Fibroblast of lung (primary cell): ENCODE measurements around the gene FCRL2. TPM values are rescaled to one million over a fixed set of nuclear protein-coding genes. Genes with fewer than 3 reads are reported as not detected.

Source experiments
- DNase-seq, 2 donors: peaks; one replicate each; pipeline versions ENCODE4 v3.0.0 to v3.0.0-alpha.2; 2010; ENCODE audit warnings: low read depth in 2 of 2
- H2AFZ ChIP-seq: 2 replicates; pipeline ENCODE4 v1.5.1; 2012; ENCODE audit warnings: low read length, control low read depth, inconsistent platforms
- H3K27ac ChIP-seq: 2 replicates; pipeline ENCODE4 v1.5.1; 2011; ENCODE audit warnings: low read length, control low read depth; ENCODE audit not compliant: insufficient read depth
- H3K27me3 ChIP-seq: 2 replicates; pipeline ENCODE4 v1.5.1; 2011; ENCODE audit warnings: mild to moderate bottlenecking, low read length; ENCODE audit not compliant: control insufficient read depth, insufficient read depth
- H3K36me3 ChIP-seq: 2 replicates; pipeline ENCODE4 v1.5.1; 2011; ENCODE audit warnings: low read length; ENCODE audit not compliant: control insufficient read depth, insufficient read depth
- H3K4me1 ChIP-seq: 2 replicates; pipeline ENCODE4 v1.5.1; 2011; ENCODE audit warnings: low read length; ENCODE audit not compliant: control insufficient read depth, insufficient read depth; ENCODE audit errors: extremely low read depth
- H3K4me2 ChIP-seq: 2 replicates; pipeline ENCODE4 v1.5.1; 2011; ENCODE audit warnings: low read length, control low read depth; ENCODE audit not compliant: insufficient read depth; ENCODE audit errors: extremely low read depth
- H3K4me3 ChIP-seq, 4 experiments: fragments of 200-600 bp in 1 of 4; sonication (generic) in 1 of 4; replicated peaks in 1 of 4; 2 replicates each; pipeline ENCODE4 v1.5.1; 2011 to 2016; ENCODE audit warnings: low read length in 4 of 4, low read depth in 3 of 4, mild to moderate bottlenecking in 3 of 4, control low read depth in 2 of 4, inconsistent platforms in 1 of 4, mixed read lengths in 1 of 4; ENCODE audit not compliant: insufficient read depth in 1 of 4; ENCODE audit errors: control extremely low read depth in 1 of 4
- H3K79me2 ChIP-seq: 2 replicates; pipeline ENCODE4 v1.5.1; 2012; ENCODE audit warnings: mild to moderate bottlenecking, low read length, inconsistent platforms; ENCODE audit not compliant: control insufficient read depth, insufficient read depth
- H3K9ac ChIP-seq: 2 replicates; pipeline ENCODE4 v1.5.1; 2011; ENCODE audit warnings: mild to moderate bottlenecking, low read length, control low read depth; ENCODE audit not compliant: insufficient read depth
- H3K9me3 ChIP-seq: 2 replicates; pipeline ENCODE4 v1.5.1; 2012; ENCODE audit warnings: low read depth, low read length; ENCODE audit not compliant: control insufficient read depth, insufficient read depth
- H4K20me1 ChIP-seq: 2 replicates; pipeline ENCODE4 v1.5.1; 2011; ENCODE audit warnings: low read length; ENCODE audit not compliant: control insufficient read depth, insufficient read depth; ENCODE audit errors: extremely low read depth
- EZH2 ChIP-seq: IDR thresholded peaks from 2 replicates; pipeline ENCODE4 v1.5.1; 2012; ENCODE audit warnings: low read length, control low read depth, mild to moderate bottlenecking; ENCODE audit errors: missing control alignments
- polyA plus RNA-seq, 2 donors: library from polyadenylated mRNA; depleted of rRNA in 1 of 2; stranded (reverse) in 1 of 2; unstranded in 1 of 2; fragments of >200 nt; gene quantifications; 2 replicates each; pipeline ENCODE4 v1.2.1, GENCODE V29; 2011 to 2012; ENCODE audit warnings: missing spikeins in 1 of 2
- total RNA-seq: library from RNA; depleted of rRNA; stranded (reverse); fragments of >200 nt; gene quantifications from 2 replicates; pipeline ENCODE4 v1.2.1, GENCODE V29; 2014
- TF ChIP-seq, protein P1 (sequence below), 2 donors: IDR thresholded peaks in 1 of 2; conservative IDR thresholded peaks in 1 of 2; 1 replicate in 1 of 2; 2 replicates in 1 of 2; pipeline ENCODE4 v1.5.1; 2011 to 2012; ENCODE audit warnings: low read length in 2 of 2, control low read depth in 1 of 2, inconsistent platforms in 1 of 2, low read depth in 1 of 2, mild to moderate bottlenecking in 1 of 2

FCRL2 gene
- total and polyA plus RNA-seq, 2 donors (not counting 1 experiment from before 2014, with no cell fraction given) = not detected

DNA sequence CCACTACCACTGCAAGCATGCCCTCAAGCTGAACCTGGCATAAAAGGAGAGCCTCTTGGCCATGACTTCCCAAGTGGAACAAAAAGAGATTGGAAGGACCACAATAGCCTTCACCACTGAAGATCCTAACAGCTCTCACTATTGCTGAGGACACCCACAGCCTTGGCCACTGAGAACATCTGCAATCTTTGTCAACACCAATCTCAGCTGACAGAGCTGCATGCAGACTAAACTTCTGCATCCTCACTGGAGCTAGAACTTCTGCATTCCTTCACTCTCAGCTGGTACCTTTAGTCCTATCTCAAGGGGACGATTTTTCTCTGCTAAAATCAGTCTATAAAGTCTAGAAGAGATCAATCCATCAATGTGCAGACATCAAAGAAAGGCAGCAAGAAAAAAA lies 8.3 kb upstream of the FCRL2 start:
- Histone ChIP-seq H3K27ac (no peak overlapping the region), H3K79me2 (no peaks in the 10 kb centered on the region), H3K4me3 (no peak overlapping the region), H4K20me1 (no peaks in the 10 kb centered on the region), H3K36me3 (no peaks in the 10 kb centered on the region), H3K4me2 (no peak overlapping the region), H3K9ac (no peak overlapping the region), H3K4me1 (no peaks in the 10 kb centered on the region), H2AFZ (no peak overlapping the region), H3K9me3 (no peaks in the 10 kb centered on the region), H3K27me3 (no peaks in the 10 kb centered on the region)
- DNase-seq = no peak
- TF ChIP-seq, protein P1, sequence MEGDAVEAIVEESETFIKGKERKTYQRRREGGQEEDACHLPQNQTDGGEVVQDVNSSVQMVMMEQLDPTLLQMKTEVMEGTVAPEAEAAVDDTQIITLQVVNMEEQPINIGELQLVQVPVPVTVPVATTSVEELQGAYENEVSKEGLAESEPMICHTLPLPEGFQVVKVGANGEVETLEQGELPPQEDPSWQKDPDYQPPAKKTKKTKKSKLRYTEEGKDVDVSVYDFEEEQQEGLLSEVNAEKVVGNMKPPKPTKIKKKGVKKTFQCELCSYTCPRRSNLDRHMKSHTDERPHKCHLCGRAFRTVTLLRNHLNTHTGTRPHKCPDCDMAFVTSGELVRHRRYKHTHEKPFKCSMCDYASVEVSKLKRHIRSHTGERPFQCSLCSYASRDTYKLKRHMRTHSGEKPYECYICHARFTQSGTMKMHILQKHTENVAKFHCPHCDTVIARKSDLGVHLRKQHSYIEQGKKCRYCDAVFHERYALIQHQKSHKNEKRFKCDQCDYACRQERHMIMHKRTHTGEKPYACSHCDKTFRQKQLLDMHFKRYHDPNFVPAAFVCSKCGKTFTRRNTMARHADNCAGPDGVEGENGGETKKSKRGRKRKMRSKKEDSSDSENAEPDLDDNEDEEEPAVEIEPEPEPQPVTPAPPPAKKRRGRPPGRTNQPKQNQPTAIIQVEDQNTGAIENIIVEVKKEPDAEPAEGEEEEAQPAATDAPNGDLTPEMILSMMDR (conservative IDR thresholded peaks at IDR 0.05 in 1 of 2, IDR thresholded peaks at IDR 0.05 in 1 of 2; ENCODE audit: low read depth in 1 of 2, low read length in 2 of 2) = no peak

DNA sequence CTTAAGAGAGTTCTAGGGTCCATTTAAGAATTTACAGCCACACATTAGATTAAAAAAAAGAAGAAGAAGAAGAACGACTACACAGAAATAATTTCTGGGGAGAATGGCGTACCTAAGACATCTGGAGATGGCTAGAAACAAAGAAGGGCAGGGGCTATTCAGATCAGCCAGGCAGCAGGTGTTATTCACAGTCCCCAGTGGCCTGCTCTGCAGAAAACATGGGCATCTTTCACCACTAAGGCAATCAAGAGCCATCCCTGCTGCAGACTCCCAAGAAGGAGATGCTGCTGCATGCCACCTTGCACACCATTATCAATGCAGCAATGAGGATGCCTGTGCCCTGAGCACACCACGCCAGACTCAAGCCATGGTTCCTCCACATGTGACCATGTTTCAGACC lies 7.9 kb upstream of the FCRL2 start:
- no peak for TF ChIP-seq EZH2
- TF ChIP-seq, protein P1 (conservative IDR thresholded peaks at IDR 0.05 in 1 of 2, IDR thresholded peaks at IDR 0.05 in 1 of 2; ENCODE audit: low read depth in 1 of 2, low read length in 2 of 2) = no peak
- DNase-seq = no peak
- Histone ChIP-seq H3K4me3 (no peak overlapping the region), H3K4me1 (no peaks in the 10 kb centered on the region), H3K36me3 (no peaks in the 10 kb centered on the region), H4K20me1 (no peaks in the 10 kb centered on the region), H3K27me3 (no peaks in the 10 kb centered on the region), H2AFZ (no peak overlapping the region), H3K79me2 (no peaks in the 10 kb centered on the region), H3K4me2 (no peak overlapping the region), H3K9me3 (no peaks in the 10 kb centered on the region), H3K9ac (no peak overlapping the region), H3K27ac (no peak overlapping the region)

DNA sequence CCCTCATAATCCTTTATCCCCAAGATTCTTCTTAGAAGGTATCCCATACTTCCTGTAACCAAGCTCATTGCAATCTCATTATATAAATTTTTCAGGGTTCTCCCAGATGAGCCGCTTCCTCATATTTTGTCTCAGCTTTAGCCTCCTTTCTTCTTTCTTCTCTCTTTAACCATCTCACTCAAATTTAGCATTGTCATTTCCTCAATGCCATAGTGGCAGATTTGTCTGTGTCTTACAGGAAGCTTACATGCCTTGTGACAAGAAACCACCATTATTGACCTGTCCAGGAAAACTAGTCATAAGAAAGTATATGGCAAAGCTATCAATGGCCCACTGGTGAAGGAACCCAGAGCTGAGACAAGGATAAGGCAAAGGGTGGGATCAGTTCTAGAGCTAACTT lies 6.0 kb upstream of the FCRL2 start:
- no peak for TF ChIP-seq EZH2
- TF ChIP-seq, protein P1 (conservative IDR thresholded peaks at IDR 0.05 in 1 of 2, IDR thresholded peaks at IDR 0.05 in 1 of 2; ENCODE audit: low read depth in 1 of 2, low read length in 2 of 2) = no peak
- DNase-seq = no peak
- Histone ChIP-seq H3K9me3 (no peaks in the 10 kb centered on the region), H4K20me1 (no peaks in the 10 kb centered on the region), H3K4me1 (no peaks in the 10 kb centered on the region), H3K27ac (no peak overlapping the region), H3K4me2 (no peak overlapping the region), H2AFZ (no peak overlapping the region), H3K36me3 (no peaks in the 10 kb centered on the region), H3K79me2 (no peaks in the 10 kb centered on the region), H3K27me3 (no peaks in the 10 kb centered on the region), H3K9ac (no peak overlapping the region), H3K4me3 (no peak overlapping the region)
